ENCODE measurements around the gene KCTD1.

KCTD1 gene

DNA sequence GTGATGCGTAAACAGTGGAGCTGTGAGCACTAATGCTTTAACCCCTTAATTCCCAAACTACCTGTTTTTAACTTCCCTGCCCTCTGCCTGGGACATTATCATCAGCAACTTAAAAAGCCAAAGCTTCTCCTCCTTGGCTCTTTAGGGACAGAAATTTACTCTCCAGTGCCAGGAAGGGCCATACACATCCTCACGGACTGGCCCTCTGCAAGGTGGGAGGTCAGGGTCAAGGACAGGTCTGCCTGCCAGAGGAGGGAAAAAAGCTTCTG is 21.5 kb downstream of the KCTD1 start:
- Histone ChIP-seq H3K4me3 (ENCODE audit: low read depth, low read length) (no peak overlapping the region), H3K36me3 (ENCODE audit: control insufficient read depth in 1 of 2, insufficient read depth in 2 of 2, low read length in 2 of 2) (no peaks in the 10 kb centered on the region), H2AK5ac (ENCODE audit: low read length) (no peak overlapping the region), H3K27ac (ENCODE audit: low read depth, low read length) (no peak overlapping the region), H2AFZ (ENCODE audit: insufficient read depth, low read length, poor library complexity) (no peak overlapping the region), H2BK12ac (ENCODE audit: low read length) (no peak overlapping the region), H2BK5ac (ENCODE audit: low read depth, low read length, poor library complexity) (no peak overlapping the region), H4K91ac (ENCODE audit: low read depth, low read length) (no peak overlapping the region), H3K4me1 (ENCODE audit: control insufficient read depth in 1 of 2, insufficient read depth in 2 of 2, low read length in 2 of 2) (peaks cover 4 to 8% of the 10 kb centered on the region in 2 experiments), H2BK120ac (ENCODE audit: insufficient read depth, low read length, poor library complexity) (no peak overlapping the region), H4K12ac (ENCODE audit: low read depth, low read length) (no peak overlapping the region), H3K4ac (ENCODE audit: low read depth, low read length) (no peak overlapping the region), H3K79me1 (ENCODE audit: low read length) (no peaks in the 10 kb centered on the region), H4K8ac (ENCODE audit: low read depth, low read length) (no peak overlapping the region), H3K9ac (ENCODE audit: low read length) (no peak overlapping the region), H3K79me2 (ENCODE audit: control insufficient read depth, insufficient read depth, low read length, poor library complexity) (no peaks in the 10 kb centered on the region), H3K9me3 (ENCODE audit: insufficient read depth, low read depth, low read length) (no peaks in the 10 kb centered on the region), H3K18ac (ENCODE audit: low read length) (no peak overlapping the region), H3K27me3 (ENCODE audit: insufficient read depth, low read length) (no peaks in the 10 kb centered on the region), H3K4me2 (ENCODE audit: low read length) (no peak overlapping the region), H3K23ac (ENCODE audit: low read length) (no peak overlapping the region), H3K14ac (ENCODE audit: low read length) (no peak overlapping the region)
- DNase-seq, result no peak
- WGBS (ENCODE audit: extremely low coverage, insufficient coverage, insufficient read length), result no CpG with 5 or more reads among the region's 2 CpGs

DNA sequence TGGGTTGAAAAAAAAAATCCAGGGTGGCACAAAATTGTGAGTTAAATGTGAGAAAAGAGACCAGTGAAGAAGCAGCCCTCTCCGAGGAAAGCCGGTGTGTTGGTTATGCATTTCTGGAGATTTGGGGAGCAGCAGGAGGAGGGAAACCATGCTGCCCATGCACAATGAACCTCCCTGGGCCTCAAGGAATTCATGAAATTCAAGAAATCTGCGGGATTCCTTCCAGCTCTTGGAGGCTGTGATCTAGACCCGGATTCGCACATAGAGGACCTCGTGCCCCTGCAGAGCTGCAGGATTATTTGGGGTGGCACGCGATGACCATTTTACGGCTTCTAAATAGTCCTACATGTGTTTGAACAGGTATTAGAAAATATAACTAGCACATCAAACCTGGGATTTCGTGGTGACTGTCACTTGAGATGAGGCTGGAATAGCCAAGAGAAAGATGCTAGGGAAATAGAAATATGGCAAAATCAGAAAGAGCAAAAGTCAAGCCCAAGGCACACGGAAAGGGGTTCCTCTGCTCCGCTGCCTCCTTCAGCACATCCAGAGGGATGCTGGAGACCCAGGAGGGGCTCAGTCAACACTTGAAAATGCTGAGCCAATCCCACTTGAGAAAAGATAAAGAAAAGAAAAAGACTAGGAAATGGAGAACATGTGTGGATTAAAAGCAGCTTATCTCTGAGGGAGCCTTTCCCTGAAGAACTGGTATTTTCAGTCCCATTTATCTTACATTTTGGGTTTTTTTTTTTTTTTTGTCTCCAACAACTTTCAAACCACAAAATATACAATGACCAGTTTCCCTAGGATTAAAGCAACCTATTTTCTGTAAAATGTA is 22.0 kb downstream of the KCTD1 start:
- H3K18ac ChIP-seq (ENCODE audit: low read length), result no peak overlapping the region
- no peak overlapping the region for H3K4me3 ChIP-seq (ENCODE audit: low read depth, low read length)
- no peak overlapping the region for H3K4me2 ChIP-seq (ENCODE audit: low read length)
- no peaks in the 10 kb centered on the region for H3K36me3 ChIP-seq (ENCODE audit: control insufficient read depth in 1 of 2, insufficient read depth in 2 of 2, low read length in 2 of 2)
- H3K79me1 ChIP-seq (ENCODE audit: low read length), result no peaks in the 10 kb centered on the region
- H3K14ac ChIP-seq (ENCODE audit: low read length), result no peak overlapping the region
- no peak overlapping the region for H2BK12ac ChIP-seq (ENCODE audit: low read length)
- no peak overlapping the region for H2AFZ ChIP-seq (ENCODE audit: insufficient read depth, low read length, poor library complexity)
- no peak overlapping the region for H4K91ac ChIP-seq (ENCODE audit: low read depth, low read length)
- H3K23ac ChIP-seq (ENCODE audit: low read length), result no peak overlapping the region
- no peak overlapping the region for H2BK5ac ChIP-seq (ENCODE audit: low read depth, low read length, poor library complexity)
- peak in 1 of 2 donors; percentile 46 for DNase-seq
- H3K4ac ChIP-seq (ENCODE audit: low read depth, low read length), result no peak overlapping the region
- no peak overlapping the region for H3K9ac ChIP-seq (ENCODE audit: low read length)
- no peak overlapping the region for H4K8ac ChIP-seq (ENCODE audit: low read depth, low read length)
- H3K9me3 ChIP-seq (ENCODE audit: insufficient read depth, low read depth, low read length), result no peaks in the 10 kb centered on the region
- no peaks in the 10 kb centered on the region for H3K27me3 ChIP-seq (ENCODE audit: insufficient read depth, low read length)
- WGBS (ENCODE audit: extremely low coverage, insufficient coverage, insufficient read length), result no CpG with 5 or more reads among the region's 12 CpGs
- no peak overlapping the region for H4K12ac ChIP-seq (ENCODE audit: low read depth, low read length)
- H3K27ac ChIP-seq (ENCODE audit: low read depth, low read length), result no peak overlapping the region
- no peaks in the 10 kb centered on the region for H3K79me2 ChIP-seq (ENCODE audit: control insufficient read depth, insufficient read depth, low read length, poor library complexity)
- peaks cover 4 to 8% of the 10 kb centered on the region in 2 experiments for H3K4me1 ChIP-seq (ENCODE audit: control insufficient read depth in 1 of 2, insufficient read depth in 2 of 2, low read length in 2 of 2)
- H2AK5ac ChIP-seq (ENCODE audit: low read length), result no peak overlapping the region
- no peak overlapping the region for H2BK120ac ChIP-seq (ENCODE audit: insufficient read depth, low read length, poor library complexity)

DNA sequence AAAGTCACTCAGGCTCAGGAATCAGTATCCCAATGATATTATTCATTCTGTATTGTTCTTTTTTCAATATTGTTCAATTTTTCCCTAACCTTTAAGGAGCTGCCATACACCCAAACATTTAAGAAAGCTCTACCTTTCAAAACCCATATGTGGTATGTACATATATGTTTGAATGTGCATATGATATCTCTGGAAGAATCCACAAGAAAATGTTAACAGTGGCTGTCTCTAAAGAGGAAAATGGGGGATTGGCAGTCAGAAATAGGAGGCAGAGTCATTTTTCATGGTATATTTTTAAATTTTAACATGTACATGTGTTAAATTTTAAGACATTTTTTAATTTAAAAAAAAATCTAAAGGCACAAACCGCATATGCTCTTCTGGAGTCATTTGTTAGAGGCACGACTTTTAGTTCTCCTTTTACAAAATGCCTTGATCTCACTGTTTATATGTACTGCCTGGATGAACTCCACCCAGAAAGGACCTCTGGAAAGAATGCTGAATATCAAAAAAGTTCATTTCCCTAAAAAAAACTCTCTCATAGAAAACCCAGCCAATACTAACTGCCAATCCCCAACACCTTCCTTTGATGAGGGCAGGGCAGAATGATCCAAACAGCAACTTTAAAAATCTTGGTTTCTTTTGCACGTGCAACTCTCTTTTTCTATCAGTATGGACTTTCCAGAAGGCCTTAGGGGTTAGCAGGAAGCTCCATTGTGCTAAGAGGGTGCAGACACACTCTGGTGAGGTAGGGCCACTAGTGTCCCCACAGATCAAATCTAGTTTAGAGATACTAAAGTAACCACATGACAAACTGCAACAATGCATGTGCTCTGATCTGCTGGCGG is 23.6 kb downstream of the KCTD1 start:
- H3K9ac ChIP-seq (ENCODE audit: low read length), result no peak overlapping the region
- H2BK5ac ChIP-seq (ENCODE audit: low read depth, low read length, poor library complexity), result no peak overlapping the region
- H3K14ac ChIP-seq (ENCODE audit: low read length), result no peak overlapping the region
- no peak overlapping the region for H3K23ac ChIP-seq (ENCODE audit: low read length)
- H3K27me3 ChIP-seq (ENCODE audit: insufficient read depth, low read length), result no peaks in the 10 kb centered on the region
- H4K8ac ChIP-seq (ENCODE audit: low read depth, low read length), result no peak overlapping the region
- no peak overlapping the region for H4K91ac ChIP-seq (ENCODE audit: low read depth, low read length)
- H3K4me1 ChIP-seq (ENCODE audit: control insufficient read depth in 1 of 2, insufficient read depth in 2 of 2, low read length in 2 of 2), result peaks cover 4 to 8% of the 10 kb centered on the region in 2 experiments
- H3K18ac ChIP-seq (ENCODE audit: low read length), result no peak overlapping the region
- no peak for DNase-seq
- no peak overlapping the region for H2BK12ac ChIP-seq (ENCODE audit: low read length)
- no peak overlapping the region for H3K4ac ChIP-seq (ENCODE audit: low read depth, low read length)
- no peak overlapping the region for H3K4me2 ChIP-seq (ENCODE audit: low read length)
- no peak overlapping the region for H3K4me3 ChIP-seq (ENCODE audit: low read depth, low read length)
- H3K27ac ChIP-seq (ENCODE audit: low read depth, low read length), result no peak overlapping the region
- H2BK120ac ChIP-seq (ENCODE audit: insufficient read depth, low read length, poor library complexity), result no peak overlapping the region
- no peak overlapping the region for H2AFZ ChIP-seq (ENCODE audit: insufficient read depth, low read length, poor library complexity)
- H3K9me3 ChIP-seq (ENCODE audit: insufficient read depth, low read depth, low read length), result no peaks in the 10 kb centered on the region
- H4K12ac ChIP-seq (ENCODE audit: low read depth, low read length), result no peak overlapping the region
- no peak overlapping the region for H2AK5ac ChIP-seq (ENCODE audit: low read length)
- H3K36me3 ChIP-seq (ENCODE audit: control insufficient read depth in 1 of 2, insufficient read depth in 2 of 2, low read length in 2 of 2), result no peaks in the 10 kb centered on the region
- H3K79me1 ChIP-seq (ENCODE audit: low read length), result no peaks in the 10 kb centered on the region
- H3K79me2 ChIP-seq (ENCODE audit: control insufficient read depth, insufficient read depth, low read length, poor library complexity), result no peaks in the 10 kb centered on the region
- WGBS (ENCODE audit: extremely low coverage, insufficient coverage, insufficient read length), result no CpG with 5 or more reads among the region's 4 CpGs

DNA sequence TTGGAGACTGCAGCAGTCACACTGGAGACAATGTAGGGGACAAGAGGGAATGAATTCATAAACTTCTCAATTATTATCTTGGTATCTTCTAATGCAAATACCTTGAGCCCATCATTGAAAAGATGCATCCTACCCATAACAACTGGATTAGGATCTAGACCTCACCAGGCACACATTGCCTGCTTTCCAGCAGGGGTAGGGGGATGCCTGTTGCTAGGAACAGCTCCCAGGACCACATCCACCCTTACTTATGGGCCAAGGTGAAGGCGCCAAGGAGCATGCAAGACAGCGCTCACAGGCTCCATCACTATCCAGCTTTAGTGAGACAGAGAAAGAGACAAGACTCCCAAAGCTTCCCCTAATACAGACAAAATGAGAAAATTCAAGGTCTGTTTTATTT is 24.4 kb downstream of the KCTD1 start:
- Histone ChIP-seq H2BK5ac (ENCODE audit: low read depth, low read length, poor library complexity) (no peak overlapping the region), H3K79me2 (ENCODE audit: control insufficient read depth, insufficient read depth, low read length, poor library complexity) (no peaks in the 10 kb centered on the region), H3K14ac (ENCODE audit: low read length) (no peak overlapping the region)

More for the DNA sequence above, 24.4 kb downstream of the KCTD1 start:
- H3K36me3 ChIP-seq (ENCODE audit: control insufficient read depth in 1 of 2, insufficient read depth in 2 of 2, low read length in 2 of 2), result no peaks in the 10 kb centered on the region
- no peak overlapping the region for H3K4ac ChIP-seq (ENCODE audit: low read depth, low read length)
- WGBS (ENCODE audit: extremely low coverage, insufficient coverage, insufficient read length), result no CpG with 5 or more reads among the region's 2 CpGs
- H2AFZ ChIP-seq (ENCODE audit: insufficient read depth, low read length, poor library complexity), result no peak overlapping the region
- no peaks in the 10 kb centered on the region for H3K79me1 ChIP-seq (ENCODE audit: low read length)
- H3K23ac ChIP-seq (ENCODE audit: low read length), result peak overlapping the region; percentile 86
- peaks cover 4 to 8% of the 10 kb centered on the region in 2 experiments for H3K4me1 ChIP-seq (ENCODE audit: control insufficient read depth in 1 of 2, insufficient read depth in 2 of 2, low read length in 2 of 2)
- no peak overlapping the region for H3K4me3 ChIP-seq (ENCODE audit: low read depth, low read length)
- no peak for DNase-seq
- H3K4me2 ChIP-seq (ENCODE audit: low read length), result no peak overlapping the region
- H3K9me3 ChIP-seq (ENCODE audit: insufficient read depth, low read depth, low read length), result no peaks in the 10 kb centered on the region
- no peak overlapping the region for H3K9ac ChIP-seq (ENCODE audit: low read length)
- no peak overlapping the region for H4K8ac ChIP-seq (ENCODE audit: low read depth, low read length)
- H2BK12ac ChIP-seq (ENCODE audit: low read length), result no peak overlapping the region
- no peak overlapping the region for H3K27ac ChIP-seq (ENCODE audit: low read depth, low read length)
- no peaks in the 10 kb centered on the region for H3K27me3 ChIP-seq (ENCODE audit: insufficient read depth, low read length)
- no peak overlapping the region for H2AK5ac ChIP-seq (ENCODE audit: low read length)
- no peak overlapping the region for H3K18ac ChIP-seq (ENCODE audit: low read length)
- no peak overlapping the region for H2BK120ac ChIP-seq (ENCODE audit: insufficient read depth, low read length, poor library complexity)
- H4K91ac ChIP-seq (ENCODE audit: low read depth, low read length), result no peak overlapping the region
- no peak overlapping the region for H4K12ac ChIP-seq (ENCODE audit: low read depth, low read length)
